Measurements from ENCODE around the gene DUS1L.

Gene DUS1L

DNA sequence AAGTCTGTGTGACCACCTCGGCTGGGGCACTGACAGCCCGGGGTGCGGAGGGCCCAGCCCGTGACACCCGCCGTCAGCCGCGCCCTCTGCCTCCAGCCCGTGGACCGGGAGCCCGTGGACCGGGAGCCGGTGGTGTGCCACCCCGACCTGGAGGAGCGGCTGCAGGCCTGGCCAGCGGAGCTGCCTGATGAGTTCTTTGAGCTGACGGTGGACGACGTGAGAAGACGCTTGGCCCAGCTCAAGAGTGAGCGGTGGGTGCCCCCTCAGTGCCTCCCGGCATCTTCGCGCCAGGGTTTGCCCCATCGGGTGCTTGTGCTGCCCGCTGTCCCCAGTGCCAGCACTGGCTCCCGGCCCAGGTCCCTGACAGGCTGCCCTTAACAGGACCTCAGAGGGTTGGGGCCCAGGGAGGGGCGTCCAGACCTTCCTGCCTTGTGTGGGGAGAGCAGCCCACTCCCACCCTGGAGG, 56.6 kb downstream of the DUS1L start:
- no peak for DNase-seq
- in situ Hi-C loops (cut with MboI; ENCODE audit: low pct_unique_long_range_greater_than_20kb, low sequenced_read_pairs), result no loop called here

DNA sequence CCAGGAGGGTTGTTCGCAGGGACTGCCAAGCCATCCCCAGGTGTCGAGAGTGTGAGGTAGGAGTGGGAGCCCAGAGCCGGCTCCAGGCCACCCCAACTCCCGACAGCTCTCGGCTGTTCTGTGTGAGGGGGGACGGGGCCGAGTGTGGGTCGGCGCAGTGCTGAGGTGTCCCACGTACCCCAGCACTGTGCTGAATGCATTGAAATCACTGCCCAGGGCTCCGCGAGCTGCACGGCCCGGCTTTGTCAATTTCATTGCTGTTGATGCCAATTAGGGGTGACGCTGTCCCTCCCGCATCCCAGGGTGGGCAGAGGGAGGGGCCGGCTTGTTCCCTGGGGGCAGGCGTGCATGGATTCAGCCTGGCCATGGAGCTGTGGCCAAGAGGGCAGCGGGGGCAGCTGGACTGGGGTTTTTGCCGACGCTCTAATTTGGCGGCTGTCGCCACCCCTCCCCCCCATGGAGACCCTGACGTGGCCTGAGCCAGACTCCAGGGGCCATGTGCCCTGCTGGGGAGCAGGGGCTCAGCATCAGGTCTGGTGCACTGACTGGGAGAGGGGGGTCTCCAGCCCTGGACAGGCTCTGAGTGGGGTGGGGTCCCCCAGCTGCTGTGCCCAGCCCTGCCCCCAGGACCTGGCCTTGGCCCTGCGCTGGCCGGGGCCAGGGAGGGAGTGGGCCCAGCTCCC, 57.2 kb downstream of the DUS1L start:
- in situ Hi-C loops (cut with MboI; ENCODE audit: low pct_unique_long_range_greater_than_20kb, low sequenced_read_pairs), result no loop called here
- DNase-seq, result no peak
